Measurements from ENCODE around the gene GP1BB.

- TF ChIP-seq CTCF (IDR thresholded peaks at IDR 0.05) (no peak), RFX5 (IDR thresholded peaks at IDR 0.05) (no peak), ZFP36 (IDR thresholded peaks at IDR 0.05; ENCODE audit: borderline replicate concordance, partially characterized antibody) (no peak), PBX3 (IDR thresholded peaks at IDR 0.05) (no peak), POLR2A (IDR thresholded peaks at IDR 0.05; ENCODE audit: low read length) (no peak), JUN (IDR thresholded peaks at IDR 0.05) (no peak), POLR2AphosphoS2 (conservative IDR thresholded peaks at IDR 0.05; ENCODE audit: low read length) (no peak)
Observed at GRCh38 chr22:19742160-19743066, 19.1 kb downstream of the GP1BB start.

Measured in A549 (cell line).